Activated CD8-positive, alpha-beta T cell treated with anti-CD3 and anti-CD28 coated beads for 36 hours (primary cell): ENCODE results near the gene SUPT16H. TPM values are rescaled to one million over a fixed set of nuclear protein-coding genes. Genes with fewer than 3 reads are reported as not detected.
"Not testable (repeated sequence)": the region's sequence is repeated elsewhere in the genome, so short reads cannot be mapped to it uniquely, and the experiment has no call there.

Source experiments
- ATAC-seq: fragments of 200-7000 bp; cut with Tn5 transposase; one replicate; pipeline ENCODE4 v1.10.0; 2021; ENCODE audit warnings: mild to moderate bottlenecking, moderate library complexity
- CTCF ChIA-PET: fragments of 350-600 bp; sonication (Branson Sonifier 250); formaldehyde crosslinking; loops from one replicate; lab custom pipeline; 2021; ENCODE audit warnings: antibody characterized with exemption; lab: Charles Lee
- POLR2A ChIA-PET: fragments of 350-600 bp; sonication (Branson Sonifier 250); formaldehyde crosslinking; loops from one replicate; lab custom pipeline; 2021; ENCODE audit warnings: antibody characterized with exemption; lab: Charles Lee
- DNase-seq: peaks from one replicate; pipeline ENCODE4 v3.0.0-alpha.2; 2020
- H3K27ac Mint-ChIP-seq: one replicate; pipeline ENCODE4 v1.8.0; 2021; ENCODE audit warnings: mild to moderate bottlenecking, mixed read lengths
- H3K27me3 Mint-ChIP-seq: one replicate; pipeline ENCODE4 v1.8.0; 2021; ENCODE audit warnings: mixed read lengths
- H3K36me3 Mint-ChIP-seq: one replicate; pipeline ENCODE4 v1.8.0; 2021; ENCODE audit warnings: low read depth, mixed read lengths
- H3K4me1 Mint-ChIP-seq: one replicate; pipeline ENCODE4 v1.8.0; 2021; ENCODE audit warnings: low read depth, mixed read lengths
- H3K4me3 Mint-ChIP-seq: one replicate; pipeline ENCODE4 v1.8.0; 2021; ENCODE audit warnings: mild to moderate bottlenecking, moderate library complexity, mixed read lengths
- H3K9me3 Mint-ChIP-seq: one replicate; pipeline ENCODE4 v1.8.0; 2021; ENCODE audit warnings: mixed read lengths
- CTCF ChIP-seq: fragments of 200-600 bp; IDR thresholded peaks from one replicate; pipeline ENCODE4 v1.8.0; 2022; ENCODE audit warnings: antibody characterized with exemption, mild to moderate bottlenecking
- intact Hi-C: fragments of 100-400 bp; cut with micrococcal nuclease; formaldehyde crosslinking; loops from one replicate; pipeline ENCODE4 v1.10.0; 2022
- total RNA-seq, 2 experiments: library from RNA; stranded (reverse); gene quantifications; one replicate each; pipeline ENCODE4 v1.2.3, GENCODE V29; 2021

The SUPT16H gene
- total RNA-seq, 2 experiments from 2014 or later, result 171 to 173 TPM

- TF ChIP-seq CTCF, result no peak
- Mint-ChIP-seq H3K27ac (no peak overlapping the region), H3K4me1 (peaks cover 10% of the 10 kb centered on the region), H3K9me3 (no peaks in the 10 kb centered on the region), H3K27me3 (no peaks in the 10 kb centered on the region), H3K36me3 (peaks cover 55% of the 10 kb centered on the region), H3K4me3 (no peak overlapping the region)
- CTCF ChIA-PET, result no interaction called here
- no peak for ATAC-seq
- POLR2A ChIA-PET, result no interaction called here
- DNase-seq, result no peak
- intact Hi-C loops, result no loop called here
These were observed 9.8 kb downstream of the SUPT16H start for GRCh38 chr14:21373980-21374379.

GRCh38 chr14:21372814-21373213 lies 11.0 kb downstream of the SUPT16H start:
- H3K36me3 Mint-ChIP-seq, result peaks cover 60% of the 10 kb centered on the region
- CTCF ChIA-PET, H3K27me3 Mint-ChIP-seq, intact Hi-C loops, H3K9me3 Mint-ChIP-seq, ATAC-seq, H3K27ac Mint-ChIP-seq, H3K4me3 Mint-ChIP-seq, H3K4me1 Mint-ChIP-seq, DNase-seq: not testable (repeated sequence)
- POLR2A ChIA-PET, result interaction anchor here (0.7 to 1.3 kb wide), 5 partner anchors 10 to 64 kb away, joined by 3 to 4 read pairs (median 4); partner anchors contain the start of gene SUPT16H

GRCh38 chr14:21369949-21370679 lies 13.7 kb downstream of the SUPT16H start:
- DNase-seq, result no peak
- no peak for ATAC-seq
- CTCF ChIA-PET, result no interaction called here
- intact Hi-C loops, result no loop called here
- Mint-ChIP-seq H3K27me3 (no peaks in the 10 kb centered on the region), H3K9me3 (no peaks in the 10 kb centered on the region), H3K4me3 (no peak overlapping the region), H3K4me1 (peaks cover 3% of the 10 kb centered on the region), H3K27ac (no peak overlapping the region), H3K36me3 (peaks cover 70% of the 10 kb centered on the region)
- TF ChIP-seq CTCF, result no peak
- POLR2A ChIA-PET, result no interaction called here

- no peak for TF ChIP-seq CTCF
- no peak overlapping the region for H3K4me3 Mint-ChIP-seq
- no peaks in the 10 kb centered on the region for H3K27me3 Mint-ChIP-seq
- no peak overlapping the region for H3K27ac Mint-ChIP-seq
- H3K4me1 Mint-ChIP-seq, result no peaks in the 10 kb centered on the region
- intact Hi-C loops, result no loop called here
- ChIA-PET POLR2A (interaction anchor here (0.6 kb wide), 1 partner anchor 80 kb away, joined by 3 read pairs; no protein-coding TSS in a partner anchor), CTCF (no interaction called here)
- H3K9me3 Mint-ChIP-seq, result no peaks in the 10 kb centered on the region
- peaks cover 71% of the 10 kb centered on the region for H3K36me3 Mint-ChIP-seq
- no peak for ATAC-seq
- no peak for DNase-seq
These were observed 16.2 kb downstream of the SUPT16H start for GRCh38 chr14:21367582-21368144.

- no peak for TF ChIP-seq CTCF
- Mint-ChIP-seq H3K4me3 (no peak overlapping the region), H3K36me3 (peaks cover 79% of the 10 kb centered on the region), H3K27ac (no peak overlapping the region), H3K4me1 (no peaks in the 10 kb centered on the region), H3K9me3 (no peaks in the 10 kb centered on the region), H3K27me3 (no peaks in the 10 kb centered on the region)
- ChIA-PET CTCF (interaction anchor here (1.0 kb wide), 2 partner anchors 9 to 17 kb away, joined by 3 read pairs; no protein-coding TSS in a partner anchor), POLR2A (interaction anchor here (1.5 kb wide), 1 partner anchor 9 kb away, joined by 4 read pairs; no protein-coding TSS in a partner anchor)
- DNase-seq, result no peak
- intact Hi-C loops, result no loop called here
- ATAC-seq, result no peak
These were observed 27.3 kb downstream of the SUPT16H start for GRCh38 chr14:21356511-21356910.
